Measurements from ENCODE around the gene CRK.

- TF ChIP-seq CTCF (IDR thresholded peaks at IDR 0.05) = no peak
- TF ChIP-seq POLR2AphosphoS5 (IDR thresholded peaks at IDR 0.05) = no peak
- TF ChIP-seq POLR2A (IDR thresholded peaks at IDR 0.05; ENCODE audit: low read depth) = no peak
Observed at GRCh38 chr17:1438593-1439083, 17.4 kb downstream of the CRK start.
